HFFc6 (cell line): ENCODE measurements around the gene ABHD12B. TPM values are rescaled to one million over a fixed set of nuclear protein-coding genes. Genes with fewer than 3 reads are reported as not detected.

Experiments
- DNase-seq: peaks from one replicate; pipeline ENCODE4 v3.0.0-alpha.2; 2018
- H3K27ac Mint-ChIP-seq: 2 replicates; pipeline ENCODE4 v1.8.0; 2020; ENCODE audit warnings: mild to moderate bottlenecking, mixed read lengths
- H3K27me3 Mint-ChIP-seq: 2 replicates; pipeline ENCODE4 v1.8.0; 2021; ENCODE audit warnings: mild to moderate bottlenecking, moderate library complexity, mixed read lengths; ENCODE audit not compliant: insufficient read depth
- H3K36me3 Mint-ChIP-seq: 2 replicates; pipeline ENCODE4 v1.8.0; 2021; ENCODE audit warnings: low read depth, mixed read lengths
- H3K4me1 Mint-ChIP-seq: 2 replicates; pipeline ENCODE4 v1.8.0; 2020; ENCODE audit warnings: low read depth, mixed read lengths
- H3K4me3 Mint-ChIP-seq: 2 replicates; pipeline ENCODE4 v1.8.0; 2020; ENCODE audit warnings: mild to moderate bottlenecking, moderate library complexity, mixed read lengths
- H3K9me3 Mint-ChIP-seq: 2 replicates; pipeline ENCODE4 v1.8.0; 2020; ENCODE audit warnings: mild to moderate bottlenecking, mixed read lengths
- CTCF ChIP-seq: fragments of 200-600 bp; sonication (generic); IDR thresholded peaks from 2 replicates; pipeline ENCODE4 v1.5.0; 2021; ENCODE audit warnings: antibody characterized with exemption, mild to moderate bottlenecking
- long read RNA-seq: library from polyadenylated mRNA; unstranded; transcript quantifications from one replicate; pipeline ENCODE4 v2.0.0, GENCODE V29; 2019
- total RNA-seq, 6 experiments: library from RNA; stranded (reverse); fragmentation: NEBNext Ultra II Directional; extraction: Animal tissue kit (Norgen Biotek cat#: 25700); gene quantifications; 2 replicates in 1 of 6; 3 replicates in 5 of 6; pipeline ENCODE4 v1.2.3, GENCODE V29; 2021

Gene ABHD12B
- under 1 TPM in 1 of 6 experiments, not detected in 5; 0.34 TPM for total RNA-seq
- long read RNA-seq, result 0 reads

DNA sequence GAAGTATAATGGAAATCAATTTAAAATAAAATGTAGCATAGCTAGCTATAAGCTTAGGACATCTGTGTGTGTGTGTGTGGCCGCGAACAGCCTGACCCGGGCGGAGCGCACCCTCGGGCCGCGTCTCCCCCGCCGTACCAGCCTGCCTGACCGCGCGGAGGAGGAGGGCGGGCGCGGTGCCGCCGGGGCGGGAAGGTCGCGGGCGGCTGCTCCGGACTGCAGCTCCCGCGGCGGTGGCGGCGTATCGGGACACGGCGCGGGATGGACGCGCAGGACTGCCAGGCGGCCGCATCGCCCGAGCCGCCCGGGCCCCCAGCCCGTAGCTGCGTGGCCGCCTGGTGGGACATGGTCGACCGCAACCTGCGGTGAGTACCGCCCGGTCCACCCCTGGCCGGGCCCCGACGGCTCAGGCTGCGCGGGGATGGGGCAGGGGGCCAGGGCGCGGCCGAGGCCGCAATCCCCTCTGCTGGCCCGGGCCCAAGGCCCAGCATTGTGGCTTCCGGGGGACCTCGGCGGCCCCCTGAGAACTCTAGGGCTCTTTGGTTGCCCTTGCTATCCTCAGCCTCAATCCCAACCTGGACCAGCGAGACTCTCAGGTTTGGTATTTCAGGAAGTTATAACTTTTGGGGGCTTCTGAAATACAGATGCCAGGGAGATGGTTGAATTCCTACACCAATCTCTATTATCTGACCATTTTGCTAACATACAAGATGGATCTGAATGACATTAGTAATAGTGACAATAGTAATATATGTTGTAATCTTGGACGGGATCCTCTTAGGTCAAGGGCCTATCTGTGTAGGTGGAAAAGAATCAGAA, at the start of gene ABHD12B:
Gene ABHD12B, plus strand, starts transcription at position 140 of the 819 bp plus-strand sequence. Its CDS starts 122 bp downstream, at position 262.
- H3K27me3 Mint-ChIP-seq, result peaks cover 40% of the 10 kb centered on the region
- no peak for DNase-seq
- H3K4me1 Mint-ChIP-seq, result peaks cover 18% of the 10 kb centered on the region
- H3K4me3 Mint-ChIP-seq, result no peak within 1 kb of the TSS; the same call in 1 of the 2 replicates
- H3K27ac Mint-ChIP-seq, result no peak within 1 kb of the TSS
- TF ChIP-seq CTCF, result no peak
- H3K9me3 Mint-ChIP-seq, result no peaks in the 10 kb centered on the region
- peaks cover 5% of the 10 kb centered on the region; the same call in 1 of the 2 replicates for H3K36me3 Mint-ChIP-seq

DNA sequence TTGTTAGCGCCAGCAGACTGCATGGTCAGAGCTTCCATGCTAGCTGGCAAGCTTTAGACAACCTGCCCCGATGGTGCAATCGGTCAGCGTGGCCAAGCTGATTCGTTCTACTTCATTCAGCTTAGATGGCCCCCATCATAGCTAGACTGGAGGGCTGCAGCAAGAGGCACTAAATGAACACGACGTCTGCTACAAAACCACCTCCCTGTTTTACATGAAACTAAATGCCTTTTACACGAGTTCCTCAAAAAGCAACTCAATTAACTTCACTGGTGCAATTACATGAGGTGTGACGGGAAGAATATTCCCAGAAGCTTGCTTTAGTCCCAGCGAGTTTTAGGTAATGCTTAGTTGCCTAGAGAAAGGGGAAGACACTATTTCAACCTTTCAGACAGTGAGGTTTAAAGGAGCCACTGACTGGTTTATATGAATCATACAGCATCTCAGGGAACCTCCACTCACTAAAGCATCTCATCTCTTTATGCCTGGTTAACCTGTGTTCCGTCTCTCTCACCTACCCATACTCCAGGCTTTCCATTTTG, 49.3 kb upstream of the ABHD12B start:
- Mint-ChIP-seq H3K4me1 (peaks cover 44% of the 10 kb centered on the region), H3K27me3 (no peaks in the 10 kb centered on the region), H3K4me3 (no peak overlapping the region), H3K27ac (no peak overlapping the region), H3K9me3 (no peaks in the 10 kb centered on the region), H3K36me3 (peaks cover 8% of the 10 kb centered on the region; the same call in 1 of the 2 replicates)
- no peak for DNase-seq
- no peak for TF ChIP-seq CTCF

DNA sequence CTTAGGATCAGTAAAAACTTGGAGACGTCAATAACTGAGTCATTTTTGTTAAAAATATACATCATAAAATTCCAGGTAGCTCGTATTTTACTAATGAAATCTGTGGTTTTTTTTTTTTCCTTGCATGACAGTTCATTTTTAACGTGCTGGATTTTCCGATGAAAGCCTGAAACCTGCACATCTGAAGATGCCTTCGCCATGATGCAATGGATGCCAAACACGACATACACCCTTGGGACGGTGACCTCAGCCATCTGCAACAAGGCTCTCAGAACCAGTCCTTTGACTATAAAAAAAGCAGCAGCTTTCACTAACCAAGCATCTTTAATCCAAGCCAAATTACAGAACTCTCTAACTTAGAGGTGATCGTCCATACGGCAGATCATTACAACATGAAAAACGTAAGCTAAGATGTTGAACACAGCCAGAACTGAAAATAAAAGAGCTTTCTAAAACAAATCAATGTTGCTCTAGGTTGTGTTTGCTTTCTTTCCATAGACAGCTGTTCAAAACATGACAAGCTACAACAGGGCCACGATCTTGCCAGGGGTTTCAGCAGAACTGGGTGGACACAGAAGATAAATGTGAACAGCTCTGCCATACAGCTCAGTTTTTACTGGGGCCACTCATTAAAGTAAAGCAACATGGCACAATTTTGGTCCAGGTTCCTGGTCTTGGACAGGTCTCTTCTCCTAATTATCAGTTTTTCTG, 48.6 kb upstream of the ABHD12B start:
- peaks cover 46% of the 10 kb centered on the region for H3K4me1 Mint-ChIP-seq
- H3K4me3 Mint-ChIP-seq, result no peak overlapping the region
- H3K9me3 Mint-ChIP-seq, result no peaks in the 10 kb centered on the region
- H3K27me3 Mint-ChIP-seq, result no peaks in the 10 kb centered on the region
- H3K36me3 Mint-ChIP-seq, result peaks cover 8% of the 10 kb centered on the region; the same call in 1 of the 2 replicates
- no peak overlapping the region for H3K27ac Mint-ChIP-seq
- TF ChIP-seq CTCF, result no peak
- no peak for DNase-seq

DNA sequence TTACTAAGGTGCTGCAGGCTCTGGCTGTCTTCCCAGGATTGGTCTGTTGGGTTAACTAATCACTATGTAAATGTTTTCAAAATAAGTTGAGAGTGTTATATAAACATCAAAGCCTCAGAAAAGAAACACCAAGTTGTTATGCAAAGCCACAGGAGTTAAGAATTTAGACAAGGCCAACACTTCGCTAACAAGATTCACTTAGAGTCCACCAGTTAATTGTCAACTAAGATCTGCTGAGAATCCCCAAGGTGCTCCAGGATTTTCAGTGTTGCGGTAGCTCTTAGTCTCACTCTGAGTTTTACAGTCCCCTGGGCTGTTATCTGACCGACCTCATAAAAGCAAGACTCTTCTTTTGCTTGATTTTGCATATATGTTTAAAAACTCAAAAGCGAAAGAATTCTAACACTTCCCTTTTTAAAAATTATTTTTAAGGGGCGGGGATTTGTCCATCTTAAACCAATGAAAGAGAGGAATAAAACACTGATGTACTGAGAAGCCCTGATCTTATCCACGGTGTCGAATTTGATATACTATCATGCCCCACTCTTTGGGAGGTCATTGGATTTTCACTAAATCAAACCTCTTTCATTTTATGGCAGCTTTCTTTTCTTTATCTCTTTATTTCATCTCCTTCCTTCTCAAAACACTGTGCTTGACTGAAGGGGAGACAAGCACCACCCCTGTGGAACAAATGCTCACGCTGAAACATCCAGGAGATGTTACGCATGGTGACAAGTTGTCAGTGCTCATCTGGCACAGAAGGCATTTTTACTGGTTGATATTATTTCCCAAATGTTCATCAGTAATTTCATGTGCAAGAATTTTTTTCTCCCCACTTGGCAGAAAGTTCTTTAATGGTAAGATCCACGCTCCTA, 47.9 kb upstream of the ABHD12B start:
- Mint-ChIP-seq H3K4me1 (peaks cover 54% of the 10 kb centered on the region), H3K9me3 (no peaks in the 10 kb centered on the region), H3K4me3 (no peak overlapping the region), H3K27me3 (no peaks in the 10 kb centered on the region), H3K36me3 (0 out of 2 replicates have a peak, but pooled peaks cover 8% of the 10 kb centered on the region), H3K27ac (no peak overlapping the region)
- no peak for DNase-seq
- no peak for TF ChIP-seq CTCF

DNA sequence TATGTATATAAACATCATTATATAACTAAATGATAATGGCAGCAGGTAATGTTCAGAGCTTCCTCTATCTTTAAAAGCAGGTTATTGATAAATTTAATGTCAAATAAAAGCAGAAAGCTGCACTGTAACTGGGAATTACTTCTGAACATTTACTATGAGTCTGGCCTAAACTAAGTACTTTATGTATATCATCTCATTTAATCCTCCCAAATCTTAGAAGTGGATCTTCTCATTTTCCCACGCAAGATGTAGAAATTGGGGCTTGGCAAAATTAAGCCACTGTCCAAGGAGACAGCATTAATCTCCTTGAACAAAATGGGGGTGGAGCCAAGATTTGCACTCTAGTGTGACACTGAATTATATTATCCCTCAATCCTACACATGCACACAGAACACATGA, 46.5 kb upstream of the ABHD12B start:
- Mint-ChIP-seq H3K4me1 (peaks cover 65% of the 10 kb centered on the region), H3K9me3 (no peaks in the 10 kb centered on the region), H3K27ac (no peak overlapping the region), H3K36me3 (0 out of 2 replicates have a peak, but pooled peaks cover 8% of the 10 kb centered on the region), H3K27me3 (no peaks in the 10 kb centered on the region), H3K4me3 (no peak overlapping the region)
- DNase-seq, result no peak
- TF ChIP-seq CTCF, result no peak
